Activated CD4-positive, alpha-beta T cell treated with anti-CD3 and anti-CD28 coated beads for 36 hours (primary cell): ENCODE results near the gene DNASE1L1. TPM values are rescaled to one million over a fixed set of nuclear protein-coding genes. Genes with fewer than 3 reads are reported as not detected.
A peak's percentile ranks its signal among the peaks of the same experiment; 100 is the strongest.

Experiments used
- ATAC-seq: fragments of 200-7000 bp; cut with Tn5 transposase; one replicate; pipeline ENCODE4 v1.10.0; 2021; ENCODE audit warnings: mild to moderate bottlenecking, moderate library complexity
- CTCF ChIA-PET: fragments of 350-600 bp; sonication (Branson Sonifier 250); formaldehyde crosslinking; loops from one replicate; lab custom pipeline; 2021; ENCODE audit warnings: antibody characterized with exemption; lab: Charles Lee
- POLR2A ChIA-PET: fragments of 350-600 bp; sonication (Branson Sonifier 250); formaldehyde crosslinking; loops from one replicate; lab custom pipeline; 2021; ENCODE audit warnings: antibody characterized with exemption, inconsistent platforms; lab: Charles Lee
- DNase-seq: peaks from one replicate; pipeline ENCODE4 v3.0.0-alpha.2; 2020
- H3K27ac Mint-ChIP-seq: one replicate; pipeline ENCODE4 v1.8.0; 2021; ENCODE audit warnings: mixed read lengths
- H3K27me3 Mint-ChIP-seq: one replicate; pipeline ENCODE4 v1.8.0; 2021; ENCODE audit warnings: mixed read lengths
- H3K36me3 Mint-ChIP-seq: one replicate; pipeline ENCODE4 v1.8.0; 2021; ENCODE audit warnings: low read depth, mixed read lengths
- H3K4me1 Mint-ChIP-seq: one replicate; pipeline ENCODE4 v1.8.0; 2021; ENCODE audit warnings: mixed read lengths
- H3K4me3 Mint-ChIP-seq: one replicate; pipeline ENCODE4 v1.8.0; 2021; ENCODE audit warnings: mild to moderate bottlenecking, moderate library complexity, mixed read lengths
- H3K9me3 Mint-ChIP-seq: one replicate; pipeline ENCODE4 v1.8.0; 2021; ENCODE audit warnings: low read depth, mixed read lengths
- intact Hi-C, 2 experiments: fragments of 100-400 bp; cut with DNase I in 1 of 2; cut with micrococcal nuclease in 1 of 2; formaldehyde crosslinking; loops; one replicate each; pipeline versions ENCODE4 v1.14.2 to v1.15.1; 2022 to 2024; cut with DNase I, micrococcal nuclease
- total RNA-seq, 2 experiments: library from RNA; stranded (reverse); gene quantifications; one replicate each; pipeline ENCODE4 v1.2.3, GENCODE V29; 2021

The DNASE1L1 gene
- total RNA-seq, 2 experiments from 2014 or later, result 12.6 to 13.4 TPM

DNA sequence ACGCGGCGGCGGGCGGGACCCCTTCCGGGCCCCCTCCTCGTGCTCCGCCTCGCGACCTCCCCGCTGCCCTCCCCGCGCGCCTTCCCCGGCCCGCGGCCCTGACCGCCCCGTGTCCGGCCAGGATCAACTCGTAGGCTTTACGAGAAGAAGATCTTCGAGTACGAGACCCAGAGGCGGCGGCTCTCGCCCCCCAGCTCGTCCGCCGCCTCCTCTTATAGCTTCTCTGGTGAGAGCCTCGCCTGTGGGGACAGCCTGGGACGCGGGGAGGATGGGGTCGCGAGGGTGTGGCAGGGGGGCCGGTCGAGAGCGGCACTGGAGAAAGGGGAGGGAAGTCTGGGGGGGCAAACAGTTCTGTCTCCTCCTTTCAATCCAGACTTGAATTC lies 29.5 kb downstream of the DNASE1L1 start:
- Mint-ChIP-seq H3K36me3 (peaks cover 11% of the 10 kb centered on the region), H3K4me1 (peaks cover 23% of the 10 kb centered on the region), H3K27ac (peak overlapping the region; percentile 91), H3K9me3 (no peaks in the 10 kb centered on the region), H3K4me3 (peak overlapping the region; percentile 84), H3K27me3 (no peaks in the 10 kb centered on the region)
- DNase-seq (no peak), ATAC-seq (no peak)
- ChIA-PET CTCF (no interaction called here), POLR2A (interaction anchor here (1.0 to 1.1 kb wide), 2 partner anchors 18 to 412 kb away, joined by 3 to 4 read pairs; no protein-coding TSS in a partner anchor)
- intact Hi-C loops, result loop anchor here (1.0 to 10.0 kb wide), 9 partner anchors 8 to 655 kb away; partner anchors contain the start of genes TMEM187 (in 2 of the 2), ABCD1 (in 1 of the 2), ARHGAP4 (in 1 of the 2) and BCAP31 (in 1 of the 2)

DNA sequence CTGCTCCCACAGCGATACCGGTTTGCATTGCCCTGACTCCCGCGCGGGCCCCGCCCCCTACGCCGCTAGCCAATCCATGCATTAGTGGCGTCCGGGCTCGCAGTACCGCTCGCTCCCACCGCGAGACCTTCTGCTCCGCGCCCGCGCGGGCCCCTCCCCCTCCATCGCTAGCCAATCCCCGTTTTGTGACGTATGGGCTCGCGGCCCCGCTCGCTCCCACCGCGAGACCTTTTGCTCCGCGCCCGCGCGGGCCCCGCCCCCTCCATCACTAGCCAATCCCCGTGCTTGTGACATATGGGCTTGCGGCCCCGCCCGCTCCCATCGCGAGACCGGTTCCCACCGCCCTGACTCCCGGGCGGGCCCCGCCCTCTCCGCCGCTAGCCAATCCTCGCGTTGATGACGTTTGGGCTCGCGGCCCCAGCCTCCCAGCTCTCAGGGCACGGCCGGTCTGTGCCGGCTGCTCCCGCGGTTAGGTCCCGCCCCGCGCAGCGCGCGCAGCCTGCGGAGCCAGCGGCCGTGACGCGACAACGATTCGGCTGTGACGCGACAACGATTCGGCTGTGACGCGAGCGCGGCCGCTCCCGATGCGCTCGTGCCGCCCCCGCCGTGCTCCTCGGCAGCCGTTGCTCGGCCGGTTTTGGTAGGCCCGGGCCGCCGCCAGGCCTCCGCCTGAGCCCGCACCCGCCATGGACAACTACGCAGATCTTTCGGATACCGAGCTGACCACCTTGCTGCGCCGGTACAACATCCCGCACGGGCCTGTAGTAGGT lies 30.1 kb downstream of the DNASE1L1 start, which contains the start of gene EMD:
Gene EMD (plus strand): TSS at position 497 of the 770 bp plus-strand sequence. CDS start 190 bp downstream, at position 687.
- intact Hi-C loops, result loop anchor here (1.0 to 10.0 kb wide), 9 partner anchors 8 to 654 kb away; partner anchors contain the start of genes TMEM187 (in 2 of the 2), ABCD1 (in 1 of the 2), ARHGAP4 (in 1 of the 2) and BCAP31 (in 1 of the 2)
- H3K36me3 Mint-ChIP-seq, result peaks cover 11% of the 10 kb centered on the region
- H3K4me1 Mint-ChIP-seq, result peaks cover 23% of the 10 kb centered on the region
- ATAC-seq (peak; percentile 88), DNase-seq (peak; percentile 98)
- H3K4me3 Mint-ChIP-seq, result peak within 1 kb of the TSS; percentile 84
- no peaks in the 10 kb centered on the region for H3K27me3 Mint-ChIP-seq
- peak within 1 kb of the TSS; percentile 91 for H3K27ac Mint-ChIP-seq
- no peaks in the 10 kb centered on the region for H3K9me3 Mint-ChIP-seq
- POLR2A ChIA-PET, result interaction anchor here (1.0 to 1.1 kb wide), 2 partner anchors 19 to 411 kb away, joined by 3 to 4 read pairs; no protein-coding TSS in a partner anchor
- CTCF ChIA-PET, result no interaction called here

DNA sequence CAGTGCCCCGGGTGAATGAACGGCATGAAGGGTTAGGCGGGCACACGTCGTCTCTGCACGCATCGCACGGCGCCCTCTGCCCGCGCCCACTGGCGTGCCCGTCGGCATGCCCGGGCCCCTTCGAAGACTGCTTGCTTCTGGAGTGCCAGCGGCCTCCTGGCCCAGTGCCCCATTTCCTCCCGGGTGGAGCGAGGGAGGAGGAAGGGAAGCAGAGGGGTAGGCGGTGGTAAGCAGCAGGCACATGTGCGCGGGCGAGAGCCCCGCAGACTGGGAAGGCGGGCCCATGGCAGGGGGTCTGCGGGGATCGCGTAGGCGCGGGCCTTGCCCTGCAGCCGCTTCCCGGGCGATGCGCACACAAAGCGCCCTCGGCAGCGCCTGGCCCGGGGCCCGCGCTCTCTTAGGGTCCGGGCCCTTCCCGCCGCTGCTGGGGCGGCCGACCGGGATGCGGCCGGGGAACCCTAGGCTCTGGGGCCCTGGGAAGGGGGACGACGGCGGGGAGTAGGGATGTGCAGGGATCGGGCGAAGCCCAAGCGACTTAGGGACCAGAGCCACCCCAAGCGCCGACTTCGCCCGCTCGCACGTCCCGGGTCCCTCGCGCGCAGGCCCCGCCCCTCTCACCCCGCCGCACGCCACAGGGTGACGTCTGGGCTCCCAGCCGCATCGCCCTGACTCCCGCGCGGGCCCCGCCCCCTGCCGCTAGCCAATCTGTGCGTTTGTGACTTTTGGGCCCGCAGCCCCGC lies 30.8 kb downstream of the DNASE1L1 start:
- Mint-ChIP-seq H3K9me3 (no peaks in the 10 kb centered on the region), H3K27me3 (no peaks in the 10 kb centered on the region), H3K4me3 (peak overlapping the region; percentile 66), H3K27ac (peak overlapping the region; percentile 85), H3K36me3 (peaks cover 11% of the 10 kb centered on the region), H3K4me1 (peaks cover 25% of the 10 kb centered on the region)
- ChIA-PET POLR2A (interaction anchor here (1.0 to 1.1 kb wide), 2 partner anchors 19 to 410 kb away, joined by 3 to 4 read pairs; no protein-coding TSS in a partner anchor), CTCF (no interaction called here)
- peak; percentile 1 for ATAC-seq
- intact Hi-C loops, result loop anchor here (10.0 kb wide), 4 partner anchors 363 to 653 kb away; partner anchors contain the start of genes ABCD1 (in 1 of the 2), ARHGAP4 (in 1 of the 2), BCAP31 (in 1 of the 2) and HCFC1 (in 1 of the 2)
- DNase-seq, result peak; percentile 52

DNA sequence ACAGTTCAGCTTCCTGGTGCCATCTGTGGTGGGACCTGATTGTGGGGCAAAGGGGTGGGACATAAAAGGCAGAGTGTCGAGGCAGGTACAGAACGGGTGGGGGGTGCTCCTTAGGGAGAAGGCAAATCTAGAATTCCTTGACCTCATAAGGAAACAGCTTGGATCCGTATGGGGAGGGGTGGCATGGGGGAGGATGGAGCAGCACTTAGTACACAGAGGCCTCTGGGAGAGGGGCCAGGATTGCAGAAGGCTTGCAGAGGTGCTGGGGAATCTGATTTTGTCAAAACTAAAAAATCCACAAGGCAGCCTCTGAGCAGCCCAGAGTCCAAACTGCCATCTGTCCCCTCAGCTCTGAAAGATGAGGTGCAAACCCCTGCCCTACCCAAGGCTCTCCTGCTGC lies 32.3 kb downstream of the DNASE1L1 start:
- POLR2A ChIA-PET, result no interaction called here
- Mint-ChIP-seq H3K4me1 (peaks cover 31% of the 10 kb centered on the region), H3K9me3 (no peaks in the 10 kb centered on the region), H3K4me3 (peak overlapping the region; percentile 19), H3K27ac (peak overlapping the region; percentile 84), H3K36me3 (peaks cover 11% of the 10 kb centered on the region), H3K27me3 (no peaks in the 10 kb centered on the region)
- ATAC-seq (no peak), DNase-seq (no peak)
- intact Hi-C loops, result loop anchor here (10.0 kb wide), 4 partner anchors 362 to 652 kb away; partner anchors contain the start of genes ABCD1 (in 1 of the 2), ARHGAP4 (in 1 of the 2), BCAP31 (in 1 of the 2) and HCFC1 (in 1 of the 2)
- CTCF ChIA-PET, result no interaction called here

DNA sequence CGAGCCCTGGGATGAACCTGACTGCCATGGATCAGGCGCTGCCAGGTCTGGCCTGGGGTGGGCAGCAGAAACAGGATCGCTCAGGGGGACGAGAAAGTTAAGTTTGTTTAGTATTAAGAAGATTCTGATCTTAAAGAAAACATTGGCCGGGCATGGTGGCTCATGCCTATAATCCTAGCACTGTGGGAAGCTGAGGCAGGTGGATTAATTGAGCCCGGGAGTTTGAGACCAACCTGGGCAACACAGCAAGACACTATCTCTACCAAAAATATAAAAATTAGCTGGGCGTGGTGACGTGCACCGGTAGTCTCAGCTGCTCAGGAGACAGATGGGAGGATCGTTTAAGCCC lies 33.9 kb downstream of the DNASE1L1 start:
- POLR2A ChIA-PET, result no interaction called here
- Mint-ChIP-seq H3K27ac (no peak overlapping the region), H3K36me3 (peaks cover 4% of the 10 kb centered on the region), H3K9me3 (no peaks in the 10 kb centered on the region), H3K4me1 (peaks cover 24% of the 10 kb centered on the region), H3K4me3 (peak overlapping the region; percentile 8), H3K27me3 (no peaks in the 10 kb centered on the region)
- CTCF ChIA-PET, result no interaction called here
- intact Hi-C loops, result loop anchor here (10.0 kb wide), 4 partner anchors 360 to 650 kb away; partner anchors contain the start of genes ABCD1 (in 1 of the 2), ARHGAP4 (in 1 of the 2), BCAP31 (in 1 of the 2) and HCFC1 (in 1 of the 2)
- ATAC-seq, result no peak
- no peak for DNase-seq

DNA sequence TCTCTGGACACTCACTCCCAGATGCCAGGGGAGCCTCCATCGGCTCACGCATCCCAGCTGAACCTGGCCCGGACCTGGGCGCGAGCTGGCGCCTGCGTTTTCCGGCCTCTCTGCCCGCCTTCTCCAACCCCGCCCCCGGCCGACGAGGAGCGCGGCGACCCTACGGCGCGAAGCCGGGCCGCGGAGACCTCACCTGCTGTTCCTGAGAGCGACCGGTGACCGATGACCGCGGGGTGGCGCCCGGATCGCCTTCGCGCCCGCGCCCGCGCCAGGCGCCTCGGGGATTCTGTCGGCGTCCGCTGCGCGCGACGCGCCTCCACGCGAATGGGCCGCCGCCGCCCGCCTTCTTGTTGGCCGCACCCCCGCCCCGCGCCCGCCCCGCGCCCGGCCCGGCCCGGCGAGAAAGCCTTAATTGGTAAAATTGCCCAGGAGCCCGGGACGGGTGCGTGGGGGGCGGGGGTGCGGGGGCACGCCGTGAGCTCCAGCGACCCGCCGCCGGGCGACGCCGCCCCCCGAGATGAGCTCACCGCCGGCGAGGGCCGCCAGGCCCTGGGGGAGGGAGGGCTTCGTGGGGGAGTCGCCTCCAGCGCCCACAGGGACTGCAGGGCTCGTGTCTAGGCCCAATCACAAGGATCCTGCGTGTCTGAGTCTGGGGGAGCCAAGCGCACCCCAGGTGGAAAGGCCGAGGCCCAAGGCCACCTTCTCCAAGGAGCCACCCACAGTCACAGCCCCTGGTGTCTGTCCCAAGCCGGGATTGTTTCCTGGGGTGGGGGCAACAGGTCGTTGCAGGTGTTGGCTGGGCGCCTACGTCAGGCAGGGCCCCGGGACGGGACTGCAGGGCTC lies 34.5 kb downstream of the DNASE1L1 start, which contains the start of gene FLNA:
Gene FLNA (minus strand): TSS at position 322 of the 843 bp plus-strand sequence. CDS start 3,389 bp downstream, outside the sequence.
- no peaks in the 10 kb centered on the region for H3K27me3 Mint-ChIP-seq
- ATAC-seq (no peak), DNase-seq (peak; percentile 46)
- H3K4me3 Mint-ChIP-seq, result peak within 1 kb of the TSS; percentile 86
- intact Hi-C loops, result loop anchor here (5.0 to 10.0 kb wide), 5 partner anchors 47 to 650 kb away; partner anchors contain the start of genes ABCD1 (in 1 of the 2), ARHGAP4 (in 1 of the 2), BCAP31 (in 1 of the 2) and HCFC1 (in 1 of the 2)
- ChIA-PET CTCF (interaction anchor here (0.7 to 1.3 kb wide), 3 partner anchors 7 to 37 kb away, joined by 3 to 4 read pairs (median 3); partner anchors contain the start of gene TAFAZZIN), POLR2A (no interaction called here)
- peaks cover 22% of the 10 kb centered on the region for H3K4me1 Mint-ChIP-seq
- H3K27ac Mint-ChIP-seq, result peak within 1 kb of the TSS; percentile 37
- H3K9me3 Mint-ChIP-seq, result no peaks in the 10 kb centered on the region
- peaks cover 5% of the 10 kb centered on the region for H3K36me3 Mint-ChIP-seq

DNA sequence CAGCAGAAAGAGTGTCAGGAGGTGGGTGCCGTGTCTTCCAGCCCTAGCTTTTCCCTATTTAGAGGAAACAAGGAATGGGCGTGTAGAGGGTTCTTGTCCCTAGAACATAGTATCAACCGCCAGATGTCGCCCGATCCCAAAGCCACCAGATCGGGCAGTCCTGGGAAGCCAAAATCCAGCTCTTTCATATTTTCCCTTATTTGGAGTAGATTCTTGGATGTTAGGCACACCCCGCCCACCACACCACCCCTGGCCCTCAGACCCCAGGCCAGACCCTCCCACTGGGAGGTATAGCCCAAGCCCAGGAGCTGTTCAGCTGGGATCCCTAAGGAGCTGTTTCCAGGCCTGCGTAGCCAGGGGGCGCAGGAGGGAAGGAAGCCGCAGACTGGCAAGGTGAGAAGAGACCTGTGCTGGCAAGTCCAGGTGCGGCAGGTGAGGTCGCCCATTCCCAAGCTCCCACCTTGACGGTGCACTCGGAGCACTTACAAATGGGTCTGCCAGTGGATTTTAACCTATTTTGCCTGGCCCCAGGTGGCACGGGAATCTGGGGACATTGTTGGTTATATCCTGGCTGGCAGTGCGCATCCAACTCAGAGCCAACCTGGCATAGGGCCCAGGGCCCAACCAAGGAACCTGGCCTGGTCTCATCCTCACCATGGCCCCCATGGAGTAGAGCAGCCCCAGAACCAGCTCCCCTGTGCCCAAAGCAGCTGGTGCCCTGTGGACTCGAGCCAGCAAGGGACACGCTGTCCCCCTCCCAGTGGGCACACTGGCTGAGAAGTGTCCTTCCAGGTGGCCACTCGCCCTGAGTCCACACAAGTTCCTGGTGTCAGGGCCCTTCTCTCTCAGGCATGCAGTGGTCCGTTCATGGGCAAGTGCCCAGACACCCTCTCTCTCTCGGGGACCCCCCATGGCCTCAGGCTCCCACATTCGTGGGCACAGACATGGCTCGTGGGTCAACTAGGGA lies 35.4 kb downstream of the DNASE1L1 start:
- POLR2A ChIA-PET, result interaction anchor here (0.7 to 0.8 kb wide), 2 partner anchors 9 to 392 kb away, joined by 4 read pairs; no protein-coding TSS in a partner anchor
- DNase-seq, result peak; percentile 57
- Mint-ChIP-seq H3K36me3 (peaks cover 5% of the 10 kb centered on the region), H3K4me1 (peaks cover 22% of the 10 kb centered on the region), H3K27ac (peak overlapping the region; percentile 37), H3K27me3 (no peaks in the 10 kb centered on the region), H3K4me3 (peak overlapping the region; percentile 86), H3K9me3 (no peaks in the 10 kb centered on the region)
- CTCF ChIA-PET, result interaction anchor here (0.5 to 1.3 kb wide), 11 partner anchors 8 to 697 kb away, joined by 3 to 6 read pairs (median 3); partner anchors contain the start of genes HCFC1 and TAFAZZIN
- no peak for ATAC-seq
- intact Hi-C loops, result loop anchor here (5.0 to 10.0 kb wide), 5 partner anchors 46 to 649 kb away; partner anchors contain the start of genes ABCD1 (in 1 of the 2), ARHGAP4 (in 1 of the 2), BCAP31 (in 1 of the 2) and HCFC1 (in 1 of the 2)

DNA sequence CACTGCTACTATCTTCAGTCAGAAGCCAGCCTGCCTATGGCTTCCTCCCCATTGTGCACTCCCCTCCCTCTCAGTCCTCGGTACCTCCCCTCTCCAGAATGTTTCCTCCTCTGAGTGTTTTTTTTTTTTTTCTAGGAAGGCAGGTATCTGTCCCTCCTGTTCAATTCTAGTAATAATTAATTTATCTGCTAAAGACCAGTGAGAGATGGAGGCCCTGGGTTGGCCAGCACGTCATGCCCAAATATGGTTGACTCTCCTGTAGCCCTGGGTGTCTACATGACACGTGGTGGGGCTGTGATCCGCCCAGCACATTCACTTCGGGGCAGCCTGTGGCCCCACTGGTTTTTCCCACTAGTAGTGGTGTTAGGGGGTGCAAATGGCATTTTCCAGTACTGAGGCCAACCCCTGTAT lies 36.4 kb downstream of the DNASE1L1 start:
- Mint-ChIP-seq H3K27ac (peak overlapping the region; percentile 79), H3K9me3 (no peaks in the 10 kb centered on the region), H3K36me3 (peaks cover 13% of the 10 kb centered on the region), H3K4me1 (peaks cover 27% of the 10 kb centered on the region), H3K27me3 (no peaks in the 10 kb centered on the region), H3K4me3 (peak overlapping the region; percentile 86)
- POLR2A ChIA-PET, result interaction anchor here (0.7 kb wide), 1 partner anchor 10 kb away, joined by 4 read pairs; no protein-coding TSS in a partner anchor
- CTCF ChIA-PET, result interaction anchor here (0.7 to 1.3 kb wide), 4 partner anchors 9 to 698 kb away, joined by 3 to 4 read pairs (median 3); no protein-coding TSS in a partner anchor
- no peak for ATAC-seq
- DNase-seq, result peak; percentile 65
- intact Hi-C loops, result loop anchor here (5.0 to 10.0 kb wide), 5 partner anchors 45 to 648 kb away; partner anchors contain the start of genes ABCD1 (in 1 of the 2), ARHGAP4 (in 1 of the 2), BCAP31 (in 1 of the 2) and HCFC1 (in 1 of the 2)
